H9 (cell line): Measurements from ENCODE around the gene RAB17. TPM values are rescaled to one million over a fixed set of nuclear protein-coding genes. Genes with fewer than 3 reads are reported as not detected.

Experiments used
- DNase-seq: peaks from one replicate; pipeline ENCODE4 v3.0.0-alpha.2; 2017
- H2AFZ ChIP-seq: one replicate; pipeline ENCODE4 v1.6.1; 2013; ENCODE audit warnings: mild to moderate bottlenecking, low read length, control low read depth, moderate library complexity
- H2AK5ac ChIP-seq: 2 replicates; pipeline ENCODE4 v1.6.1; 2013; ENCODE audit warnings: low read length, control low read depth, mixed read lengths; ENCODE audit not compliant: insufficient read length
- H2BK120ac ChIP-seq: one replicate; pipeline ENCODE4 v1.6.1; 2013; ENCODE audit warnings: low read depth, mild to moderate bottlenecking, low read length, control low read depth, inconsistent platforms; ENCODE audit not compliant: poor library complexity, severe bottlenecking
- H2BK12ac ChIP-seq: 2 replicates; pipeline ENCODE4 v1.6.1; 2013; ENCODE audit warnings: low read length, control low read depth, mixed read lengths, low read depth; ENCODE audit not compliant: insufficient read length
- H2BK15ac ChIP-seq: 2 replicates; pipeline ENCODE4 v1.6.1; 2013; ENCODE audit warnings: low read depth, low read length, control low read depth
- H2BK20ac ChIP-seq: one replicate; pipeline ENCODE4 v1.6.1; 2013; ENCODE audit warnings: low read depth, mild to moderate bottlenecking, low read length, control low read depth, inconsistent platforms; ENCODE audit not compliant: poor library complexity, severe bottlenecking
- H2BK5ac ChIP-seq: 2 replicates; pipeline ENCODE4 v1.6.1; 2013; ENCODE audit warnings: low read length, control low read depth, mixed read lengths; ENCODE audit not compliant: insufficient read length
- H3K14ac ChIP-seq: 2 replicates; pipeline ENCODE4 v1.6.1; 2013; ENCODE audit warnings: low read length, control low read depth; ENCODE audit not compliant: insufficient read depth
- H3K18ac ChIP-seq: 2 replicates; pipeline ENCODE4 v1.6.1; 2013; ENCODE audit warnings: low read depth, mild to moderate bottlenecking, mixed read lengths, low read length, control low read depth; ENCODE audit not compliant: insufficient read length
- H3K23ac ChIP-seq: 2 replicates; pipeline ENCODE4 v1.6.1; 2013; ENCODE audit warnings: low read length, control low read depth, mixed read lengths, low read depth; ENCODE audit not compliant: insufficient read length
- H3K23me2 ChIP-seq: 2 replicates; pipeline ENCODE4 v1.6.1; 2013; ENCODE audit warnings: low read depth, mild to moderate bottlenecking, mixed read lengths, low read length, control low read depth; ENCODE audit not compliant: insufficient read length, poor library complexity, severe bottlenecking
- H3K27ac ChIP-seq: 2 replicates; pipeline ENCODE4 v1.5.1; 2013; ENCODE audit warnings: low read length, control low read depth, mixed read lengths, low read depth; ENCODE audit not compliant: insufficient read length
- H3K27me3 ChIP-seq: 2 replicates; pipeline ENCODE4 v1.6.1; 2013; ENCODE audit warnings: low read length, control low read depth, inconsistent platforms; ENCODE audit not compliant: insufficient read depth
- H3K4ac ChIP-seq: 2 replicates; pipeline ENCODE4 v1.6.1; 2013; ENCODE audit warnings: low read depth, mild to moderate bottlenecking, control low read depth, inconsistent platforms, low read length, moderate library complexity
- H3K4me1 ChIP-seq: 2 replicates; pipeline ENCODE4 v1.6.1; 2013; ENCODE audit warnings: low read length, control low read depth, inconsistent platforms; ENCODE audit not compliant: insufficient read depth
- H3K4me2 ChIP-seq: 2 replicates; pipeline ENCODE4 v1.6.1; 2013; ENCODE audit warnings: low read length, control low read depth, mixed read lengths; ENCODE audit not compliant: insufficient read length, insufficient read depth
- H3K56ac ChIP-seq: 2 replicates; pipeline ENCODE4 v1.6.1; 2013; ENCODE audit warnings: low read depth, mild to moderate bottlenecking, mixed read lengths, low read length, control low read depth; ENCODE audit not compliant: insufficient read length
- H3K79me1 ChIP-seq: 2 replicates; pipeline ENCODE4 v1.6.1; 2013; ENCODE audit warnings: low read depth, mild to moderate bottlenecking, moderate library complexity, low read length, control low read depth, inconsistent platforms; ENCODE audit not compliant: insufficient read depth, poor library complexity, severe bottlenecking
- H3K79me2 ChIP-seq: 2 replicates; pipeline ENCODE4 v1.6.1; 2013; ENCODE audit warnings: low read length, control low read depth, inconsistent platforms; ENCODE audit not compliant: insufficient read depth
- H3K9ac ChIP-seq: 2 replicates; pipeline ENCODE4 v1.6.1; 2013; ENCODE audit warnings: low read length, control low read depth, mixed read lengths; ENCODE audit not compliant: insufficient read length; ENCODE audit errors: extremely low read depth
- H3K9me3 ChIP-seq: one replicate; pipeline ENCODE4 v1.6.1; 2013; ENCODE audit warnings: low read depth, low read length, inconsistent platforms; ENCODE audit not compliant: control insufficient read depth
- H3T11ph ChIP-seq: one replicate; pipeline ENCODE4 v1.6.1; 2013; ENCODE audit warnings: mild to moderate bottlenecking, low read length, control low read depth, inconsistent platforms
- H4K20me1 ChIP-seq: one replicate; pipeline ENCODE4 v1.6.1; 2013; ENCODE audit not compliant: control insufficient read depth, insufficient read length, insufficient read depth
- H4K5ac ChIP-seq: 2 replicates; pipeline ENCODE4 v1.6.1; 2013; ENCODE audit warnings: low read depth, mild to moderate bottlenecking, mixed read lengths, low read length, control low read depth; ENCODE audit not compliant: insufficient read length
- H4K8ac ChIP-seq: replicated peaks from 2 replicates; pipeline ENCODE4 v1.6.1; 2013; ENCODE audit warnings: low read length, control low read depth, mixed read lengths, low read depth; ENCODE audit not compliant: insufficient read length
- H4K91ac ChIP-seq: 2 replicates; pipeline ENCODE4 v1.6.1; 2013; ENCODE audit warnings: low read depth, mild to moderate bottlenecking, moderate library complexity, mixed read lengths, low read length, control low read depth; ENCODE audit not compliant: insufficient read length
- H3K27ac Mint-ChIP-seq, 3 experiments: 2 replicates in 2 of 3; 3 replicates in 1 of 3; pipeline ENCODE4 v1.8.0; 2020 to 2021; ENCODE audit warnings: mixed read lengths in 3 of 3, mild to moderate bottlenecking in 1 of 3, moderate library complexity in 1 of 3
- H3K27me3 Mint-ChIP-seq: 2 replicates; pipeline ENCODE4 v1.8.0; 2021; ENCODE audit warnings: low read depth, mild to moderate bottlenecking, moderate library complexity, mixed read lengths
- H3K36me3 Mint-ChIP-seq, 3 experiments: 2 replicates in 2 of 3; 3 replicates in 1 of 3; pipeline ENCODE4 v1.8.0; 2020 to 2021; ENCODE audit warnings: low read depth in 3 of 3, mixed read lengths in 3 of 3; ENCODE audit not compliant: insufficient read depth in 1 of 3
- H3K4me1 Mint-ChIP-seq, 2 experiments: 2 replicates each; pipeline ENCODE4 v1.8.0; 2020; ENCODE audit warnings: mixed read lengths in 2 of 2
- H3K4me3 Mint-ChIP-seq, 2 experiments: 2 replicates in 1 of 2; 3 replicates in 1 of 2; pipeline ENCODE4 v1.8.0; 2020 to 2021; ENCODE audit warnings: mild to moderate bottlenecking in 2 of 2, mixed read lengths in 2 of 2, moderate library complexity in 1 of 2
- H3K9me3 Mint-ChIP-seq, 2 experiments: 2 replicates in 1 of 2; 3 replicates in 1 of 2; pipeline ENCODE4 v1.8.0; 2020; ENCODE audit warnings: mild to moderate bottlenecking in 2 of 2, mixed read lengths in 2 of 2, moderate library complexity in 1 of 2
- WGBS: extraction: QIAGEN DNeasy Blood & Tissue Kit; methylation state at CpG from one replicate; pipeline ENCODE4 v1.1.7; 2013; ENCODE audit warnings: missing lambda C conversion rate, low lambda C conversion rate, mixed read lengths; ENCODE audit not compliant: insufficient read length; ENCODE audit errors: extremely low coverage; 5-methylcytosine and 5-hydroxymethylcytosine counted together
- total RNA-seq: library from RNA; stranded (reverse); gene quantifications from 2 replicates; pipeline ENCODE4 v1.2.1, GENCODE V29; 2021
- TF ChIP-seq, protein P1 (sequence below): fragments of 200-600 bp; sonication (generic); conservative IDR thresholded peaks from 3 replicates; pipeline ENCODE4 v1.8.0; 2021; ENCODE audit warnings: antibody characterized with exemption, mild to moderate bottlenecking

RAB17 gene
- total RNA-seq, 1 experiment from 2014 or later, result 31.9 TPM

GRCh38 chr2:237594514-237594871 lies 4.0 kb upstream of the RAB17 start:
- Histone ChIP-seq H2BK5ac (no peak overlapping the region), H3K79me1 (no peaks in the 10 kb centered on the region), H2AK5ac (no peak overlapping the region), H4K91ac (no peak overlapping the region), H3K56ac (no peak overlapping the region), H3K9ac (no peak overlapping the region), H4K5ac (no peak overlapping the region), H3T11ph (no peak overlapping the region), H2BK15ac (no peak overlapping the region), H3K27ac (peak overlapping the region; percentile 1), H2BK20ac (no peak overlapping the region), H3K4me1 (peaks cover 14% of the 10 kb centered on the region; the same call in 1 of the 2 replicates), H2BK12ac (no peak overlapping the region), H3K14ac (no peak overlapping the region), H3K23ac (no peak overlapping the region), H3K4ac (no peak overlapping the region), H3K9me3 (no peaks in the 10 kb centered on the region), H2BK120ac (no peak overlapping the region), H2AFZ (no peak overlapping the region), H3K23me2 (no peaks in the 10 kb centered on the region), H4K8ac (no peak overlapping the region), H3K18ac (no peak overlapping the region), H3K4me2 (peak overlapping the region; percentile 11), H3K79me2 (peaks cover 9% of the 10 kb centered on the region; the same call in 1 of the 2 replicates), H3K27me3 (no peaks in the 10 kb centered on the region), H4K20me1 (no peaks in the 10 kb centered on the region)
- no CpG with 5 or more reads among the region's 5 CpGs for WGBS
- no peak for DNase-seq
- TF ChIP-seq, protein P1, sequence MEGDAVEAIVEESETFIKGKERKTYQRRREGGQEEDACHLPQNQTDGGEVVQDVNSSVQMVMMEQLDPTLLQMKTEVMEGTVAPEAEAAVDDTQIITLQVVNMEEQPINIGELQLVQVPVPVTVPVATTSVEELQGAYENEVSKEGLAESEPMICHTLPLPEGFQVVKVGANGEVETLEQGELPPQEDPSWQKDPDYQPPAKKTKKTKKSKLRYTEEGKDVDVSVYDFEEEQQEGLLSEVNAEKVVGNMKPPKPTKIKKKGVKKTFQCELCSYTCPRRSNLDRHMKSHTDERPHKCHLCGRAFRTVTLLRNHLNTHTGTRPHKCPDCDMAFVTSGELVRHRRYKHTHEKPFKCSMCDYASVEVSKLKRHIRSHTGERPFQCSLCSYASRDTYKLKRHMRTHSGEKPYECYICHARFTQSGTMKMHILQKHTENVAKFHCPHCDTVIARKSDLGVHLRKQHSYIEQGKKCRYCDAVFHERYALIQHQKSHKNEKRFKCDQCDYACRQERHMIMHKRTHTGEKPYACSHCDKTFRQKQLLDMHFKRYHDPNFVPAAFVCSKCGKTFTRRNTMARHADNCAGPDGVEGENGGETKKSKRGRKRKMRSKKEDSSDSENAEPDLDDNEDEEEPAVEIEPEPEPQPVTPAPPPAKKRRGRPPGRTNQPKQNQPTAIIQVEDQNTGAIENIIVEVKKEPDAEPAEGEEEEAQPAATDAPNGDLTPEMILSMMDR, result no peak
- peaks cover 3% of the 10 kb centered on the region; the same call in 1 of the 2 replicates for H3K27me3 Mint-ChIP-seq
- no peaks in the 10 kb centered on the region for H3K9me3 Mint-ChIP-seq
- peak overlapping the region; percentile 40 to 48; a peak in 2 of 5 replicates for H3K4me3 Mint-ChIP-seq
- H3K27ac Mint-ChIP-seq, result peak overlapping the region; percentile 93 to 98 (median 95); a peak in 6 of 7 replicates
- H3K4me1 Mint-ChIP-seq, result peaks cover 68 to 79% of the 10 kb centered on the region in 2 experiments
- H3K36me3 Mint-ChIP-seq, result no peaks in the 10 kb centered on the region; a peak in 2 of 7 replicates
